ENCODE results near the gene PRAMEF13.
"Not testable (repeated sequence)": the region's sequence is repeated elsewhere in the genome, so short reads cannot be mapped to it uniquely, and the experiment has no call there.

Gene PRAMEF13, protein sequence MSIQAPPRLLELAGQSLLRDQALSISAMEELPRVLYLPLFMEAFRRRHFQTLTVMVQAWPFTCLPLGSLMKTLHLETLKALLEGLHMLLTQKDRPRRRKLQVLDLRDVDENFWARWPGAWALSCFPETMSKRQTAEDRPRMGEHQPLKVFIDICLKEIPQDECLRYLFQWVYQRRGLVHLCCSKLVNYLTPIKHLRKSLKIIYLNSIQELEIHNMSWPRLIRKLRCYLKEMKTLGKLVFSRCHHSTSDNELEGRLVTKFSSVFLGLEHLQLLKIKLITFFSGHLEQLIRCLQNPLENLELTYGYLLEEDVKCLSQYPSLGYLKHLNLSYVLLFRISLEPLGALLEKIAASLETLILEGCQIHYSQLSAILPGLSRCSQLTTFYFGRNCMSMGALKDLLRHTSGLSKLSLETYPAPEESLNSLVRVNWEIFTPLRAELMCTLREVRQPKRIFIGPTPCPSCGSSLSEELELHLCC

DNA sequence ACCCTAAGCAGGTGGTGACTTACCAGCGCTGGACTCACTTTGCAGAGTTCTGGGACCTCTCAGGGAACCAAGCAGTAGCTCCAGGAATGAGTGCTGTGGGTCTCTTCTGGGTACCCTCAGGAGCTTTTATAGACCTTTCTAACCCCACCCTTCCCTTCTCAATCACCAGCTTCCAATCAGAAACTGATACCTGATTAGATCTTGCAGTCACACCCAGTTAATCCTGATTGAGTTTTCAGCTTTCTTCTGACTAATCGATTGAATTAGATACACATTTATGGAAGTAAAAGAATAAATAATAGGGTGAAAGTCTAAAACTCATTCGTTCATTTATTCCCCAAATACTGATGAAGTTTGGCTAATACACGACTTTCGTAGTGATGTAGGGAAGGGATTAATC lies at the start of gene PRAMEF13:
PRAMEF13 (minus strand) TSS at position 101 of the 400 bp plus-strand sequence. CDS start 1,820 bp downstream, outside the sequence.
- not testable (repeated sequence) for DNase-seq

DNA sequence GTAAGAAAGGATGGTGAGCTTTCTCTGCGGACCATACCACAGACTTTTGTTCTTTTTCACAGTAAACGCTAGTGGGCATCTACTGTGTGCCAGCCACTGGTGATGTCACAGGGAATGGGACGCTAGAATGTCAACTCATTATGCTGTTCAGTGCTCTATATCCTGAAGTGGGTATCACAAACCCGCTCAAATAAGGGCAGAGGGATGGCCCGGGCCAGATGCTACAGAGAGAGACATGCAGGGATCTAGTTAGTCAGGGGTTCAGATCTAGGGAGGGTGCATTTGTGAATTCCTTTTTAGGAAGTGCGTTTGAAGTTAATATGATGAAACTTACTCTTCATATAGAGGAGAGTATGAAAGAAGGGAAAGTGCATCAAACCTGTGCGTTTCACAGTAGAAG lies 45.9 kb upstream of the PRAMEF13 start:
- not testable (repeated sequence) for DNase-seq

DNA sequence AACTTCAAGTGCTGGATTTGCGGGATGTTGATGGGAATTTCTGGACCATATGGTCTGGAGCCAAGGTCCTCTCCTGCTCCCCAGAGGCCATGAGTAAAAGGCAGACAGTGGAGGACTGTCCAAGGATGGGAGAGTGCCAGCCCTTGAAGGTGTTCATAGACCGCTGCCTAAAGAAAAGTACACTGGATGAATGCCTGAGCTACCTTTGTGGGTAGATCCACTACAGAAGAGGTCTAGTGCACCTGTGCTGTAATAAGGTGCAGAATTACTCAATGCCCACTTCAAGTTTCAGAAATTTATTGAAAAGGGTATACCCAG lies 45.3 kb upstream of the PRAMEF13 start:
- DNase-seq: not testable (repeated sequence)

GRCh38 chr1:13245841-13246553 lies 44.8 kb upstream of the PRAMEF13 start:
- DNase-seq: not testable (repeated sequence)

- not testable (repeated sequence) for DNase-seq
These were observed 42.5 kb upstream of the PRAMEF13 start for GRCh38 chr1:13243536-13244263.

- DNase-seq: not testable (repeated sequence)
These were observed 38.4 kb upstream of the PRAMEF13 start for GRCh38 chr1:13239633-13240032.

- DNase-seq: not testable (repeated sequence)
These were observed 36.4 kb upstream of the PRAMEF13 start for GRCh38 chr1:13237572-13237971.

GRCh38 chr1:13234057-13234456 lies 32.8 kb upstream of the PRAMEF13 start:
- DNase-seq: not testable (repeated sequence)

DNA sequence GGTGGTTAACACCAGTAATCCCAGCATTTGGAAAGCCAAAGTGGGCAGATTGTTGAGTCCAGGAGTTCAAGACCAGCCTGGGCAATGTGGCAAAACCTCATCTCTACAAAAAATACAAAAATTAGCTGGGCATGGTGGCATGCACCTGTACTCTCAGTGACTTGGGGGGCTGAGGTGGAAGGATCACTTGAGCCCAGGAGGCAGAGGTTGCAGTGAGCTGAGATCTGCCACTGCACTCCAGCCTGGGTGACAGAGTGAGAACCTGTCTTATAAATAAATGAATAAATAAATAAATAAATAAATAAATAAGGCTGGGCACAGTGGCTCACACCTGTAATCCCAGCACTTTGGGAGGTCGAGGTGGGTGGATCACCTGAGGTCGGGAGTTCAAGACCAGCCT lies 30.8 kb upstream of the PRAMEF13 start:
- not testable (repeated sequence) for DNase-seq

- DNase-seq: not testable (repeated sequence)
These were observed 30.0 kb upstream of the PRAMEF13 start for GRCh38 chr1:13231061-13231750.

- DNase-seq: not testable (repeated sequence)
These were observed 29.4 kb upstream of the PRAMEF13 start for GRCh38 chr1:13230601-13231000.

DNA sequence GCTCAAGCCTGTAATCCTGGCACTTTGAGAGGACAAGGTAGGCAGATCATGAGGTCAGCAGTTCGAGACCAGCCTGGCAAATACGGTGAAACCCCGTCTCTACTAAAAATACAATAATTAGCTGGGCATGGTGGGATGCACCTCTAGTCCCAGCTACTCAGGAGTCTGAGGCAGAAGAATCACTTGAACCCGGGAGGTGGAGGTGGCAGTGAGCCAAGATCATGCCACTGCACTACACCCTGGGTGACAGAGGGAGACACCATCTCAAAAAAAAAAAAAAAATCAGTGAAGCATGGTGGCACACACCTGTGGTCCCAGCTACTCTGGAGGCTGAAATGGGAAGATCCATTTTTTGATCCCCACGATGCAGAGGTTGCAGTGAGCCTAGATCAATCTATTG lies 28.9 kb upstream of the PRAMEF13 start:
- not testable (repeated sequence) for DNase-seq

DNA sequence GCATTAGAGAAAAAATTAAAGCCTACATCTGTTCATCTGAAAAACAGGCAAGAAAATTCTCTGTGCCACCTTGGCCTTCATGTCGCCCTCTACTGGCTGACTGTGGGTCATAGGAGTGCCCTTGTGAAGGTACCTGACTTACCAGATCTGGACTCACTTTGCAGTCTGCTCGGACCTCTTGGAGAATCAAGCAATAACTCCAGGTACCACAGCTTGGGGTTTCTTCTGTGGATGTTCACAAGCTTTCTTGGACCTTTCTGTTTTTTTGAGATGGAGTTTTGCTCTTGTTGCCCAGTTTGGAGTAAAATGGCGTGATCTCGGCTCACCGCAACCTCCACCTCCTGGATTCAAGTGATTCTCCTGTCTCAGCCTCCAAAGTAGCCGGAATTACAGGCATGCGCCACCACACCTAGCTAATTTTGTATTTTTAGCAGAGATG lies 27.2 kb upstream of the PRAMEF13 start:
- DNase-seq: peak; percentile 36

DNA sequence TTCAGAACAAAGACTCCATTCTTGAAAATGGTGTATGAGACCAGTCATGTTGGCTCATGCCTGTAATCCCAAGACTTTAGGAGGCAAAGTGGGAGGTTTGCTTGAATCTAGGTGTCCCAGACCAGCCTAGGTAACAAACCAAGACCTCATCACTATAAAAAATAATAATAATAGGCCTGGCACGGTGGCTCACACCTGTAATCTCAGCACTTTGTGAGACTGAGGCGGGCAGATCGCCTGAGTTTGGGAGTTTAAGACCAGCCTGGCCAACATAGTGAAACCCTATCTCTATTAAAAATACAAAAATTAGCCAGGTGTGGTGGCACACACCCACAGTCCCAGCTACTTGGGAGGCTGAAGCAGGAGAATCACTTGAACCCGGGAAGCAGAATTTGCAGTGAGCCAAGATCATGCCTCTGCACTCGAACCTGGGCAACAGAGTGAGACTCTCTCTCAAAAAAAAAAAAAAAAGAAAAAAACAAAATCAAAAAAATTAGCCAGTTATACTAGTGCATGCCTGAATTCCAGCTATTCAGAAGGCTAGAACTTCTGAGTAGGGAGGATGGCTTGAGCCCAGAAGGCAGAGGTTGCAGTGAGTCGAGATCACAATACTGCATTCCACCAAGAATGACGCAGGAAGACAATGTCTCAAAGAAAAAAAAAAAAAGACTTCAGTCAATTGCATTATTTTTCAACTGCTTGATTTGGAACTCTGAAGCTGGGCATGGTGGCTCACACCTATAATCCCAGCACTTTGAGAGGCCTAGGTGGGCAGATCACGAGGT lies 26.3 kb upstream of the PRAMEF13 start:
- DNase-seq: not testable (repeated sequence)

DNA sequence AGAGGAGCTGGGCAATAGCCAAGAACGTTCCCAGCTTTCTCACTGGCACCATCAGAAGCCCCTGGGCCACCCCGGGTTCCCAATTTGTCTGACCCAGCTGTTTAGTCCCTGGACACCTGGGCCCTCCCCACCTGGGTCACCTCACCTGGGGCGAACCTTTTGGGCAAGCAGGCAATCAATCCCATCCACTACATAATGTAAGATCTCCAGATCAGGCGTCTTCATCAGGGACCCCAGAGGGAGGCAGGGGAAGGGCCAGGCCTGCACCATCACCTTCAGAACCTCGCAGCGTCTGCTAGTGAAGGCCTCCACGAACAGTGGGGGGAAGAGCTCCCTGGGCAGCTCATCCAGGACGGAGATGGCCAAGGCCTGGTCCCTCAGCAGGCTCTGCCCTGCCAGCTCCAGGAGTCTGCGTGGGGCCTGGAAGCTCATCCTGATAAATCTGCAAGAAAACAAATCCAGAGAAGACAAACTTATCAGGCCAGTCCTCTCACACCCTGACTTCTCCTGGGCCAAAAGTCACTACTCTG lies 24.5 kb upstream of the PRAMEF13 start, which contains the start of gene PRAMEF18:
PRAMEF18 (minus strand) TSS at position 480 of the 530 bp plus-strand sequence; CDS start at position 432, 48 bp downstream.
- DNase-seq: not testable (repeated sequence)

DNA sequence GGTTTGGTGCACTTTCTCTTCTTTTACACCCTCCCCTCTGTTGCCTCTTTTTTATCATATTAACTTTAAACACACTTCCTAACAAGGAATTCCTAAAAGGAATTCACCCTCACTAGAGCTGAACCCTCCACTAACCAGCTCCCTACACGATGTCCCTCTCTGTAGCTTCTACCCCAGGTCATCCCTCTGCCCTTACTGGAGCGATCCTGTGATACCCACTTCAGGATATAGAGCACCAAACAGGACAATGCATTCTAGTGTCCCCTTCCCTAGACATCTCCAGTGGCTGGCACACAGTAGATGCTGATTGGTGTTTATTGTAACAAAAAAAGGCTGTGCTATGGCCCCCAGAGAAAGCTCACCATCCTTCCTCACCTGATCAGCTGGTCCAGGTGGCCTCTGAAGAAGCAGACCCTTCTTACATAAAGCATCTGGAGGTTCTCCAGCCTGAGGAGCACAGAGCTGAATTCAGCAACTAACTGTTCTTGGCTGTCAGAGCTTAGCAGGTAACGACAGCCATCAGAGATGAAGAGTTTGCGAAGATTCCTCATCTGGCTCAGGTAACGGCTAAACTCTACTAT lies 23.4 kb upstream of the PRAMEF13 start:
- DNase-seq: no peak

DNA sequence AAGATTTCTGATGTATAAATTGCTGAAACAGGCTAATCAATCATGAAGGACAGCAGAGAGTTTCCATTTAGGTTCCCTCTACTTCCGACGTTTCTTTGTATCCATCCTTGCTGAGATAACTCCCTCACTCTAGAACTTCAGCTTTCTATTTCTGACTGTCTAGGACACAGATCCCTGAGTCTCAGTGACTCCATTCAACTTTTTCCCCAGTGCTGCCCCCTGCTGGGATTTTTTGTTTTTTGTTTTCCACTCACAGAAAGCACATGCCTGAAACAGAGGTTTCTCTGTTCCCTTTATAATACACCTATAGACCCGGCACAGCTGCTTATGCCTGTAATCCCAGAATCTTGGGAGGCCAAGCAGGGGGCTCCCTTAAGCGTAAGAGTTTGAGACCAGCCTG lies 21.6 kb upstream of the PRAMEF13 start:
- not testable (repeated sequence) for DNase-seq

DNA sequence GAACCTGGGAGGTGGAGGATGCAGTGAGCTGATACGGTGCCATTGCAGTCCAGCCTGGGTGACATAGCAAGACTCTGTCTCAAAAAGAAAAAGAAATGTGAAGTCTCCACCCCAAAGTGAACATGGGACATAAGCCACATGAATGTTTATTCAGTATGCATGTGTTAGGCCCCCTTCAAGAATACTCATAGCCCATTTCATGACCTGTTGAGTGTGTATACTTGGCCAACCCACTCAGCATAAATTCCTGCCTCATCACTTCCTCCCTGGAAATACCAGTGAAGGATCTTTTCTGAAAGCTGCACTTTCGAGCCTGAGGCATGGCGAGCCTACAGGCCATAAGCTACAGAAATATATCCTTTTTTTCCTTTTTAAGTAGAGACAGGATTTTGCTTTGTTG lies 18.0 kb upstream of the PRAMEF13 start:
- not testable (repeated sequence) for DNase-seq

DNA sequence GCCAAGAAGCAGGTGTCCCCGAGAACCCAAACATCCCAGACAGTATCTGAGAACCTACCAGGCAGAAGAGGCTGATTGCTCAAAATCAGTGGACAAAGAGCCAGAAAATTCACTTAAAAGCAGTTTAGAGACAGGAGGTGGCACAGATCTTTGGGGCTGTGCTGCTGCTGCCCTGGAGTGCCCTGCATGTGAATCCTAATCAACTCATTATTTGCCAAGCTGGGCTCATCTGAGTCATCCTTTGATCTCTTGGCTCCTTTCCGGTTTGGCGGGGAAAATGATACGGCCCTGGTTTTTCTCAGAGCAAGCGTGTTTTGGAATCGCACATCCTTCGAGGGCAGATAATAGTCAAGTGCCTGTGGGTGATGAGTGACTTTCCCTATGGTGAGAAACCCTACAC lies 15.4 kb upstream of the PRAMEF13 start:
- not testable (repeated sequence) for DNase-seq

- DNase-seq: not testable (repeated sequence)
These were observed 7.5 kb upstream of the PRAMEF13 start for GRCh38 chr1:13208712-13209111.

- not testable (repeated sequence) for DNase-seq
These were observed 29.7 kb downstream of the PRAMEF13 start, which contains the start of gene PRAMEF9 for GRCh38 chr1:13171548-13171947. PRAMEF9 (plus strand) TSS chr1:13171848; CDS start chr1:13175281, 3,433 bp downstream.

All from NCI-H69 (cell line).